ENCODE measurements around the gene ITPRIP. TPM values are rescaled to one million over a fixed set of nuclear protein-coding genes. Genes with fewer than 3 reads are reported as not detected.

Gene ITPRIP
- total RNA-seq, 2 donors from 2014 or later: 4.7 to 7.9 TPM

DNA sequence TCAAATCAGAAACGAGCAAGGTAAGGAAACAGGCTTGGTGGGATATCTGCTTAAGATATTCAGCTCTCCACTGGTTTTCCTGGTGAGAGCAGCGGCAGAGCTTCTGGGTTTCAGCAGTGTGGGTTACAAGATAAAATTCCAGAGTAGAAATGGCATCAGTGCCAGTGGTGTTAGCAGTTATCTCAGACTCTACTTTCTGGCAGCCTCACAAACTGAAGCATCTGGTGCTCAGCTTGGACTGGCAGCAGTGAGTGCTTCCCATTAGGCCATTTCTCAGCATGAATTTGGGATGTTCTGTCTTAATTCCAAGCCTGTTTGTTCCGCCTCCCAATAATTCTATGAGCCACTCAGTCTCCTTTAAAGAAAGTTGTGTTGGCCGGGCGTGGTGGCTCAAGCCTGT lies 76.2 kb downstream of the ITPRIP start:
- H3K4me3 ChIP-seq: no peak overlapping the region
- peaks cover 38% of the 10 kb centered on the region for H3K4me1 ChIP-seq
- peaks cover 0 to 14% of the 10 kb centered on the region in 2 donors for H3K36me3 ChIP-seq (replicated peaks in 1 of 2; ENCODE audit: insufficient read depth in 1 of 2, low read depth in 2 of 2)
- H3K27me3 ChIP-seq: no peaks in the 10 kb centered on the region
- whole genome bisulfite sequencing, 2 donors: 72 to 75% methylated on average over 5 of the region's 5 CpGs
- H3K27ac ChIP-seq: no peak overlapping the region
- DNase-seq (no peak), ATAC-seq (no peak)
- no peaks in the 10 kb centered on the region for H3K9me3 ChIP-seq
- intact Hi-C loops (cut with DNase I): no loop called here
- TF ChIP-seq, protein P1, sequence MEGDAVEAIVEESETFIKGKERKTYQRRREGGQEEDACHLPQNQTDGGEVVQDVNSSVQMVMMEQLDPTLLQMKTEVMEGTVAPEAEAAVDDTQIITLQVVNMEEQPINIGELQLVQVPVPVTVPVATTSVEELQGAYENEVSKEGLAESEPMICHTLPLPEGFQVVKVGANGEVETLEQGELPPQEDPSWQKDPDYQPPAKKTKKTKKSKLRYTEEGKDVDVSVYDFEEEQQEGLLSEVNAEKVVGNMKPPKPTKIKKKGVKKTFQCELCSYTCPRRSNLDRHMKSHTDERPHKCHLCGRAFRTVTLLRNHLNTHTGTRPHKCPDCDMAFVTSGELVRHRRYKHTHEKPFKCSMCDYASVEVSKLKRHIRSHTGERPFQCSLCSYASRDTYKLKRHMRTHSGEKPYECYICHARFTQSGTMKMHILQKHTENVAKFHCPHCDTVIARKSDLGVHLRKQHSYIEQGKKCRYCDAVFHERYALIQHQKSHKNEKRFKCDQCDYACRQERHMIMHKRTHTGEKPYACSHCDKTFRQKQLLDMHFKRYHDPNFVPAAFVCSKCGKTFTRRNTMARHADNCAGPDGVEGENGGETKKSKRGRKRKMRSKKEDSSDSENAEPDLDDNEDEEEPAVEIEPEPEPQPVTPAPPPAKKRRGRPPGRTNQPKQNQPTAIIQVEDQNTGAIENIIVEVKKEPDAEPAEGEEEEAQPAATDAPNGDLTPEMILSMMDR (IDR thresholded peaks at IDR 0.05): no peak
- no peak for TF ChIP-seq POLR2A (IDR thresholded peaks at IDR 0.05)

DNA sequence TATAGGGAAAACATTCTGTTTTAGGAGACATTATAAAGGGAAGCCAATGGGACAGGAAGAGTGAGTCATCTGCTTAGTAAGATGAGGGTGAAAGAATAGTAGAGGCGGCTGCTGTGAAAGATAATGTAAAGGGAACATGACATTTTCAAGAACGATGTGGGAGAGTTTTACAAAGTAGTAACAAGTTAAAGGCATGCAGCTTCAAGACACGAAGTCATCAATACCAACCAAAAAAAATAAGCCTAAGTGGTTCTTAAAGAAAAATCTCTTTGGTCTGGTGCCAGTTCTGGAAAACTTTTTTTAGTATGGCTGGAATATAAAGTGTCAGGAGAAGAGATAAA lies 77.5 kb downstream of the ITPRIP start:
- no peak for TF ChIP-seq POLR2A (IDR thresholded peaks at IDR 0.05)
- TF ChIP-seq, protein P1 (IDR thresholded peaks at IDR 0.05): no peak
- H3K27ac ChIP-seq: peak overlapping the region in 3 of 4 donors; percentile 2 to 42 (median 5)
- ATAC-seq (no peak), DNase-seq (no peak)
- peaks cover 0 to 8% of the 10 kb centered on the region in 2 donors for H3K36me3 ChIP-seq (replicated peaks in 1 of 2; ENCODE audit: insufficient read depth in 1 of 2, low read depth in 2 of 2)
- 47 to 50% methylated on average over 3 of the region's 3 CpGs for WGBS, 2 donors
- H3K9me3 ChIP-seq: no peaks in the 10 kb centered on the region
- H3K4me3 ChIP-seq: no peak overlapping the region
- H3K27me3 ChIP-seq: no peaks in the 10 kb centered on the region
- peaks cover 51% of the 10 kb centered on the region for H3K4me1 ChIP-seq
- intact Hi-C loops (cut with DNase I): no loop called here

DNA sequence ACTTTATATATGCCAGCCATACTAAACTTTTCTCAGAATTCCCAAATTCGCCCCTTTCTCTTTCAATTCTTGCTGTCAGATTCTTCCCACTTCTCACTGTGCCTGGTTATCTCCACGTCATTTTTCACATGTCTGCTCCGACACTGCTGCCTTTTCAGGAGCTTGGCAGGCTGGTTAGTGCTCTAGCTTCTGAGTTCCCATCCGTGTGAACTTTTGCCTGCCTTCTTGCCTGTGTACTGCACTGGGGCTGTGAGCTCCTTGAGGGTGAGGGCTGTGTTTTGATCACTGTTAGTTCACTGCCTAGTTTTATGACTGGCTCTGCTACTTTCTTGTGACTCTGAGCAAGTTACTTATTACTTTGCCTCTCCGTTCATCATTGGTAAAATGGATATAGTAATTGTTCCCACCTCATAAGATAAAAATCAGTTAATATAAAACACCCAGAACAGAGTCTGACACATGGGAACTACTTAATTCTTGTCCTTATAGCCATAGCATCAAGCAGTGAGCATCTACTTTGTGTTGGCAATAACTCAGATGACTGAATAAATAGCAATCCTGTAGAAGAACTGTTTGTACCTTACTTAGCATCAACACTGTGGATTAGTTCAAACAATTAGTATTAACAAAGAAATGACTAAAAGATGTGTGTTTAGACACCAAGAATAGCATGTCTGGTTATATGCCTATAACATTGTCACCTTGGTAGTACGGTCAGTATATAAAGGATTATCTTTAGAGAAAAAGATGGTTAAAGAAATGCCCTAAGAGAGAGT lies 78.1 kb downstream of the ITPRIP start:
- intact Hi-C loops (cut with DNase I): no loop called here
- no peak for ATAC-seq
- WGBS, 2 donors: 66 to 71% methylated on average over 6 of the region's 6 CpGs
- Histone ChIP-seq H3K36me3 (replicated peaks in 1 of 2; ENCODE audit: insufficient read depth in 1 of 2, low read depth in 2 of 2) (peaks cover 0 to 5% of the 10 kb centered on the region in 2 donors), H3K27ac (peak overlapping the region in 2 of 4 donors; percentile 34 to 42), H3K27me3 (no peaks in the 10 kb centered on the region), H3K4me1 (peaks cover 52% of the 10 kb centered on the region), H3K9me3 (no peaks in the 10 kb centered on the region), H3K4me3 (no peak overlapping the region)
- TF ChIP-seq, protein P1 (IDR thresholded peaks at IDR 0.05): no peak
- no peak for TF ChIP-seq POLR2A (IDR thresholded peaks at IDR 0.05)
- no peak for DNase-seq

Small RNAs within 50 kb of the gene (microRNA-seq; reads per million reads assigned to microRNA genes)
- 0 reads per million in 2 donors for gene MIR4482 (ENCODE audit: borderline number of aligned reads in 2 of 2, borderline replicate concordance in 2 of 2)

Small RNAs within 50 kb of the gene (small RNA-seq; reads per million reads assigned to genes)
- gene MIR4482: not detected

Other genes with a start within 250 kb of the ITPRIP start
- 1 to 10 TPM; 3.3 to 5.2 TPM for gene SFR1, start 216.3 kb downstream of the ITPRIP start, total RNA-seq
- gene CFAP43, start 106.1 kb downstream of the ITPRIP start, total RNA-seq: 1 to 10 TPM; 2.3 to 4.0 TPM
- 10 to 100 TPM; 16.8 to 65.9 TPM for gene GSTO1, start 83.6 kb downstream of the ITPRIP start, total RNA-seq
- 10 to 100 TPM in 1 of 2 donors, 1 to 10 TPM in 1; 9.6 to 26.5 TPM for gene GSTO2, start 69.3 kb downstream of the ITPRIP start, total RNA-seq
- gene CFAP58, start 15.4 kb upstream of the ITPRIP start, total RNA-seq: under 1 TPM in 1 of 2 donors, not detected in 1; 0.26 TPM

All from body of pancreas (tissue), 4 donors.